Measurements from ENCODE around the gene BRIX1. TPM values are rescaled to one million over a fixed set of nuclear protein-coding genes. Genes with fewer than 3 reads are reported as not detected.

BRIX1 gene
- total RNA-seq, 1 experiment from 2014 or later = 77.0 TPM

DNA sequence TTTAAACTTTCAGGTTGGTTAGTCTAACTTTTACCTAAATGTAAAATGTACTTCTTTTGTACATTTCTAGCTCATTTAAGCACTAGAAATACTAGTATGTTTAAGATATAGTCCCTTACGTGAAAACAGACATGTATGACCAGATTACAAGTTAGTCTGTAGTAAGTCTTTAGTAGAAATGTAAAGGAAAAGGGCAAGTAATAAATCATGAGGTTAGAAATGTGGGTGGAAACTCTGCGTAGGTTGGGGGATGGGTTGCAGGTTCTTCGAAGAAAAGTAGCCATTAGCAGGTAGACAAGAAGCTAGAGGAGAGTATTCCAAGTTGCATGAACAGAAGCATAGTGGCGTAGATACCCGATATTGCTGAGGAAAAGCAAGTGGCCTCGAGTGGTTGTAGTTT is 23.1 kb upstream of the BRIX1 start:
- TF ChIP-seq, protein P1, sequence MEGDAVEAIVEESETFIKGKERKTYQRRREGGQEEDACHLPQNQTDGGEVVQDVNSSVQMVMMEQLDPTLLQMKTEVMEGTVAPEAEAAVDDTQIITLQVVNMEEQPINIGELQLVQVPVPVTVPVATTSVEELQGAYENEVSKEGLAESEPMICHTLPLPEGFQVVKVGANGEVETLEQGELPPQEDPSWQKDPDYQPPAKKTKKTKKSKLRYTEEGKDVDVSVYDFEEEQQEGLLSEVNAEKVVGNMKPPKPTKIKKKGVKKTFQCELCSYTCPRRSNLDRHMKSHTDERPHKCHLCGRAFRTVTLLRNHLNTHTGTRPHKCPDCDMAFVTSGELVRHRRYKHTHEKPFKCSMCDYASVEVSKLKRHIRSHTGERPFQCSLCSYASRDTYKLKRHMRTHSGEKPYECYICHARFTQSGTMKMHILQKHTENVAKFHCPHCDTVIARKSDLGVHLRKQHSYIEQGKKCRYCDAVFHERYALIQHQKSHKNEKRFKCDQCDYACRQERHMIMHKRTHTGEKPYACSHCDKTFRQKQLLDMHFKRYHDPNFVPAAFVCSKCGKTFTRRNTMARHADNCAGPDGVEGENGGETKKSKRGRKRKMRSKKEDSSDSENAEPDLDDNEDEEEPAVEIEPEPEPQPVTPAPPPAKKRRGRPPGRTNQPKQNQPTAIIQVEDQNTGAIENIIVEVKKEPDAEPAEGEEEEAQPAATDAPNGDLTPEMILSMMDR (conservative IDR thresholded peaks at IDR 0.05) = no peak
- Histone ChIP-seq H4K8ac (replicated peaks; ENCODE audit: insufficient read length, low read depth, low read length) (no peak overlapping the region), H2BK5ac (ENCODE audit: insufficient read length, low read length) (no peak overlapping the region), H3K79me1 (ENCODE audit: insufficient read depth, low read depth, low read length, poor library complexity, severe bottlenecking) (no peaks in the 10 kb centered on the region), H2BK120ac (ENCODE audit: low read depth, low read length, poor library complexity, severe bottlenecking) (no peak overlapping the region), H3K4me2 (ENCODE audit: insufficient read depth, insufficient read length, low read length) (no peak overlapping the region), H3K4ac (ENCODE audit: low read depth, low read length) (no peak overlapping the region), H3K4me1 (ENCODE audit: insufficient read depth, low read length) (no peaks in the 10 kb centered on the region), H2AK5ac (ENCODE audit: insufficient read length, low read length) (no peak overlapping the region), H3K79me2 (ENCODE audit: insufficient read depth, low read length) (no peaks in the 10 kb centered on the region), H3T11ph (ENCODE audit: low read length) (no peak overlapping the region), H3K56ac (ENCODE audit: insufficient read length, low read depth, low read length) (no peak overlapping the region), H2AFZ (ENCODE audit: low read length) (no peak overlapping the region), H3K18ac (ENCODE audit: insufficient read length, low read depth, low read length) (no peak overlapping the region), H4K5ac (ENCODE audit: insufficient read length, low read depth, low read length) (no peak overlapping the region), H3K14ac (ENCODE audit: insufficient read depth, low read length) (no peak overlapping the region), H4K20me1 (ENCODE audit: control insufficient read depth, insufficient read depth, insufficient read length) (no peaks in the 10 kb centered on the region), H4K91ac (ENCODE audit: insufficient read length, low read depth, low read length) (no peak overlapping the region), H2BK15ac (ENCODE audit: low read depth, low read length) (no peak overlapping the region), H2BK12ac (ENCODE audit: insufficient read length, low read depth, low read length) (no peak overlapping the region), H3K23me2 (ENCODE audit: insufficient read length, low read depth, low read length, poor library complexity, severe bottlenecking) (no peaks in the 10 kb centered on the region), H2BK20ac (ENCODE audit: low read depth, low read length, poor library complexity, severe bottlenecking) (no peak overlapping the region), H3K27me3 (ENCODE audit: insufficient read depth, low read length) (no peaks in the 10 kb centered on the region), H3K9me3 (ENCODE audit: control insufficient read depth, low read depth, low read length) (no peaks in the 10 kb centered on the region), H3K27ac (ENCODE audit: insufficient read length, low read depth, low read length) (no peak overlapping the region), H3K9ac (ENCODE audit: extremely low read depth, insufficient read length, low read length) (no peak overlapping the region), H3K23ac (ENCODE audit: insufficient read length, low read depth, low read length) (no peak overlapping the region)
- WGBS (ENCODE audit: extremely low coverage, insufficient read length, low lambda C conversion rate) = no CpG with 5 or more reads among the region's 6 CpGs
- H3K4me1 Mint-ChIP-seq = peaks cover 2 to 3% of the 10 kb centered on the region in 2 experiments; a peak in 3 of 4 replicates
- H3K27ac Mint-ChIP-seq = no peak overlapping the region
- H3K9me3 Mint-ChIP-seq = no peaks in the 10 kb centered on the region
- no peak for DNase-seq
- H3K36me3 Mint-ChIP-seq (ENCODE audit: insufficient read depth in 1 of 3, low read depth in 3 of 3) = peaks cover 0 to 4% (median 0%) of the 10 kb centered on the region in 3 experiments; a peak in 2 of 7 replicates
- H3K27me3 Mint-ChIP-seq (ENCODE audit: low read depth) = no peaks in the 10 kb centered on the region; the same call in 1 of the 2 replicates
- no peak overlapping the region for H3K4me3 Mint-ChIP-seq
